A549 (cell line): Measurements from ENCODE around the gene CNTNAP5. TPM values are rescaled to one million over a fixed set of nuclear protein-coding genes. Genes with fewer than 3 reads are reported as not detected.

Experiments
- ATAC-seq, 2 experiments: fragments of 200-7000 bp in 1 of 2; fragments of >200 bp in 1 of 2; cut with Nextera tagmentation in 1 of 2; cut with Tn5 transposase in 1 of 2; 3 replicates each; pipeline versions ENCODE4 v1.8.0 to v1.9.1; 2018 to 2020; ENCODE audit warnings: mild to moderate bottlenecking in 1 of 2, moderate library complexity in 1 of 2
- CTCF ChIA-PET: fragments of 300-600 bp; sonication (Branson Sonifier 250); formaldehyde crosslinking; extraction: SDS; loops from one replicate; lab custom pipeline; 2021; ENCODE audit warnings: antibody characterized with exemption, inconsistent platforms; lab: Yijun Ruan, JAX
- POLR2A ChIA-PET: fragments of 350-600 bp; formaldehyde crosslinking; extraction: SDS; loops from one replicate; lab custom pipeline; 2021; ENCODE audit warnings: antibody characterized with exemption, inconsistent platforms; lab: Yijun Ruan, JAX
- DNase-seq, 2 experiments: peaks; one replicate each; pipeline versions ENCODE4 v3.0.0 to v3.0.0-alpha.2; 2011 to 2016; ENCODE audit warnings: low read depth in 1 of 2, low spot score in 1 of 2
- FAIRE-seq: peaks from 2 replicates; lab custom pipeline; 2011; peaks lifted over from hg19 to GRCh38; lab: Jason Lieb, UNC
- H3K27ac ChIP-seq, 2 experiments: fragments of >200 bp; sonication (Bioruptor Twin); formaldehyde crosslinking; 3 replicates each; pipeline ENCODE4 v1.5.1; 2016 to 2017
- H3K4me1 ChIP-seq: fragments of >200 bp; sonication (Bioruptor Twin); formaldehyde crosslinking; 3 replicates; pipeline ENCODE4 v1.6.1; 2016
- H3K4me2 ChIP-seq: fragments of >200 bp; sonication (Bioruptor Twin); formaldehyde crosslinking; 3 replicates; pipeline ENCODE4 v1.6.1; 2016
- H3K4me3 ChIP-seq: fragments of >200 bp; sonication (Bioruptor Twin); formaldehyde crosslinking; 3 replicates; pipeline ENCODE4 v1.5.1; 2016
- H3K9me3 ChIP-seq: fragments of >200 bp; sonication (Bioruptor Twin); formaldehyde crosslinking; 3 replicates; pipeline ENCODE4 v1.6.1; 2016
- CBX2 ChIP-seq: fragments of 200-600 bp; sonication (generic); IDR thresholded peaks from 2 replicates; pipeline ENCODE4 v1.6.1; 2016; ENCODE audit warnings: low read depth, mild to moderate bottlenecking, borderline replicate concordance
- CBX8 ChIP-seq: fragments of 200-600 bp; sonication (generic); IDR thresholded peaks from 2 replicates; pipeline ENCODE4 v1.6.1; 2016
- CEBPB ChIP-seq, 2 experiments: fragments of >200 bp in 1 of 2; sonication (Bioruptor Twin) in 1 of 2; formaldehyde crosslinking in 1 of 2; IDR thresholded peaks; 2 replicates each; pipeline ENCODE4 v1.6.1; 2012 to 2016
- CHD2 ChIP-seq: fragments of 150-350 bp; IDR thresholded peaks from 2 replicates; pipeline ENCODE4 v1.6.1; 2014; ENCODE audit warnings: low read length; ENCODE audit not compliant: partially characterized antibody
- CHD4 ChIP-seq: fragments of 200-600 bp; sonication (generic); IDR thresholded peaks from 2 replicates; pipeline ENCODE4 v1.6.1; 2016; ENCODE audit warnings: antibody characterized with exemption, mild to moderate bottlenecking, borderline replicate concordance
- E2F6 ChIP-seq: IDR thresholded peaks from 2 replicates; pipeline ENCODE4 v1.6.1; 2012; ENCODE audit warnings: low read depth, borderline replicate concordance
- ESRRA ChIP-seq: fragments of 150-350 bp; IDR thresholded peaks from 2 replicates; pipeline ENCODE4 v1.6.1; 2014; ENCODE audit warnings: mild to moderate bottlenecking, low read length, borderline replicate concordance
- FOSB ChIP-seq: fragments of 250-450 bp; sonication (Bioruptor Pico); IDR thresholded peaks from 2 replicates; pipeline ENCODE4 v1.5.0; 2020; ENCODE audit warnings: mild to moderate bottlenecking, moderate library complexity
- FOSL2 ChIP-seq, 2 experiments: fragments of 450-650 bp in 1 of 2; fragments of >200 bp in 1 of 2; sonication (Bioruptor Twin) in 1 of 2; formaldehyde crosslinking; IDR thresholded peaks; 2 replicates each; pipeline versions ENCODE4 v1.5.0 to v1.6.1; 2016 to 2020; ENCODE audit warnings: mild to moderate bottlenecking in 1 of 2, moderate library complexity in 1 of 2
- HMGXB4 ChIP-seq: fragments of 250-450 bp; sonication (Bioruptor Pico); IDR thresholded peaks from 2 replicates; pipeline ENCODE4 v1.5.0; 2021; ENCODE audit warnings: mild to moderate bottlenecking, moderate library complexity, borderline replicate concordance
- HOXB13 ChIP-seq: fragments of 250-450 bp; sonication (Bioruptor Pico); IDR thresholded peaks from 2 replicates; pipeline ENCODE4 v1.5.0; 2020; ENCODE audit warnings: low read depth, mild to moderate bottlenecking, moderate library complexity
- HOXB5 ChIP-seq: fragments of 250-450 bp; sonication (Bioruptor Pico); IDR thresholded peaks from 2 replicates; pipeline ENCODE4 v1.5.0; 2020; ENCODE audit warnings: mild to moderate bottlenecking, moderate library complexity
- JUN ChIP-seq, 2 experiments: fragments of >200 bp; sonication (Bioruptor Twin); formaldehyde crosslinking; IDR thresholded peaks; 2 replicates in 1 of 2; 3 replicates in 1 of 2; pipeline ENCODE4 v1.6.1; 2016 to 2017
- KDM5A ChIP-seq: fragments of 200-600 bp; sonication (generic); IDR thresholded peaks from 2 replicates; pipeline ENCODE4 v1.6.1; 2016; ENCODE audit warnings: antibody characterized with exemption, mild to moderate bottlenecking
- MAFK ChIP-seq: fragments of 450-650 bp; IDR thresholded peaks from 2 replicates; pipeline ENCODE4 v1.6.1; 2014; ENCODE audit not compliant: partially characterized antibody
- MYC ChIP-seq: IDR thresholded peaks from 2 replicates; pipeline ENCODE4 v1.6.1; 2012; ENCODE audit warnings: mild to moderate bottlenecking, inconsistent platforms, low read length, improper control_type of control experiment, borderline replicate concordance
- NFE2L2 ChIP-seq: fragments of 150-350 bp; conservative IDR thresholded peaks from 2 replicates; pipeline ENCODE4 v1.6.1; 2014; ENCODE audit warnings: low read length
- POLR2AphosphoS2 ChIP-seq: conservative IDR thresholded peaks from 2 replicates; pipeline ENCODE4 v1.6.1; 2012; ENCODE audit warnings: low read length, improper control_type of control experiment, inconsistent platforms
- RAD21 ChIP-seq, 2 experiments: fragments of >200 bp in 1 of 2; sonication (Bioruptor Twin) in 1 of 2; formaldehyde crosslinking in 1 of 2; IDR thresholded peaks in 1 of 2; conservative IDR thresholded peaks in 1 of 2; 2 replicates in 1 of 2; 3 replicates in 1 of 2; pipeline ENCODE4 v1.6.1; 2012 to 2018; ENCODE audit warnings: inconsistent platforms in 1 of 2
- RCOR1 ChIP-seq: fragments of 150-350 bp; IDR thresholded peaks from 2 replicates; pipeline ENCODE4 v1.6.1; 2014; ENCODE audit warnings: antibody characterized with exemption, low read length, low read depth
- RNF2 ChIP-seq: fragments of 200-600 bp; sonication (generic); IDR thresholded peaks from 2 replicates; pipeline ENCODE4 v1.6.1; 2016; ENCODE audit warnings: low read depth, mild to moderate bottlenecking, antibody characterized with exemption, moderate library complexity, borderline replicate concordance
- SMC3 ChIP-seq: fragments of >200 bp; sonication (Bioruptor Twin); formaldehyde crosslinking; IDR thresholded peaks from 3 replicates; pipeline ENCODE4 v1.6.1; 2018; ENCODE audit warnings: inconsistent platforms
- ZC3H11A ChIP-seq: fragments of 450-650 bp; IDR thresholded peaks from 2 replicates; pipeline ENCODE4 v1.6.1; 2014; ENCODE audit warnings: antibody characterized with exemption, mild to moderate bottlenecking
- ZFP36 ChIP-seq: fragments of 450-650 bp; IDR thresholded peaks from 2 replicates; pipeline ENCODE4 v1.6.1; 2014; ENCODE audit warnings: borderline replicate concordance; ENCODE audit not compliant: partially characterized antibody
- WGBS: methylation state at CpG from one replicate; pipeline ENCODE4 v1.1.6; 2017; ENCODE audit errors: missing lambda C conversion rate; 5-methylcytosine and 5-hydroxymethylcytosine counted together
- polyA plus RNA-seq, 4 experiments: library from polyadenylated mRNA; depleted of rRNA in 3 of 4; stranded (reverse); fragments of >200 nt; fragmentation: RNase III in 1 of 4; extraction: RNeasy Plus Mini Kit Qiagen cat#74134 plus additional on column Dnase treatment in 1 of 4; gene quantifications; 2 replicates in 3 of 4; 3 replicates in 1 of 4; pipeline ENCODE4 v1.2.3, GENCODE V29; 2011 to 2017
- TF ChIP-seq, protein P1 (sequence below): fragments of 250-450 bp; sonication (Bioruptor Pico); IDR thresholded peaks from 2 replicates; pipeline ENCODE4 v1.5.0; 2020; ENCODE audit warnings: low read depth, mild to moderate bottlenecking, moderate library complexity

The CNTNAP5 gene
- polyA plus RNA-seq, 2 of the 4 experiments (the other 2 are of a cell fraction), result not detected

- ATAC-seq (no peak), FAIRE-seq (no peak), DNase-seq (no peak)
- H3K4me1 ChIP-seq, result no peaks in the 10 kb centered on the region
- WGBS, result 2% methylated on average over 1 of the region's 1 CpG
- CTCF ChIA-PET, result no interaction called here
- no peak overlapping the region for H3K4me3 ChIP-seq
- H3K4me2 ChIP-seq, result no peak overlapping the region
- H3K27ac ChIP-seq, result no peak overlapping the region
- H3K9me3 ChIP-seq, result no peaks in the 10 kb centered on the region
- POLR2A ChIA-PET, result no interaction called here
- TF ChIP-seq SMC3 (no peak), RNF2 (no peak), CEBPB (IDR thresholded peaks at IDR 0.05) (no peak), KDM5A (no peak), POLR2AphosphoS2 (no peak), ZFP36 (no peak), CHD2 (no peak), MAFK (no peak), MYC (no peak)
- TF ChIP-seq, protein P1, sequence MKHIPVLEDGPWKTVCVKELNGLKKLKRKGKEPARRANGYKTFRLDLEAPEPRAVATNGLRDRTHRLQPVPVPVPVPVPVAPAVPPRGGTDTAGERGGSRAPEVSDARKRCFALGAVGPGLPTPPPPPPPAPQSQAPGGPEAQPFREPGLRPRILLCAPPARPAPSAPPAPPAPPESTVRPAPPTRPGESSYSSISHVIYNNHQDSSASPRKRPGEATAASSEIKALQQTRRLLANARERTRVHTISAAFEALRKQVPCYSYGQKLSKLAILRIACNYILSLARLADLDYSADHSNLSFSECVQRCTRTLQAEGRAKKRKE (CRISPR knock-in tag), result no peak
Observed at GRCh38 chr2:124272261-124272841, 247.3 kb downstream of the CNTNAP5 start.

- ChIA-PET POLR2A (no interaction called here), CTCF (no interaction called here)
- Histone ChIP-seq H3K4me3 (no peak overlapping the region), H3K4me2 (no peak overlapping the region), H3K9me3 (no peaks in the 10 kb centered on the region), H3K4me1 (no peaks in the 10 kb centered on the region), H3K27ac (no peak overlapping the region)
- 10% methylated on average over 10 of the region's 10 CpGs for WGBS
- no peak for FAIRE-seq
- no peak for ATAC-seq
- peak in 1 of 2 experiments; percentile 16 for DNase-seq
- no peak for TF ChIP-seq KDM5A
- no peak for TF ChIP-seq FOSL2 (IDR thresholded peaks at IDR 0.05)
- TF ChIP-seq FOSL2 (CRISPR knock-in tag; IDR thresholded peaks at IDR 0.05), result no peak
- TF ChIP-seq RAD21 (conservative IDR thresholded peaks at IDR 0.05 in 1 of 2, IDR thresholded peaks at IDR 0.05 in 1 of 2), result no peak
- no peak for TF ChIP-seq RCOR1
- no peak for TF ChIP-seq E2F6
- TF ChIP-seq ESRRA, result no peak
- no peak for TF ChIP-seq HOXB5
- no peak for TF ChIP-seq CBX2
- no peak for TF ChIP-seq HOXB13 (CRISPR knock-in tag)
- no peak for TF ChIP-seq HMGXB4 (CRISPR knock-in tag)
- no peak for TF ChIP-seq JUN (IDR thresholded peaks at IDR 0.05)
- no peak for TF ChIP-seq CBX8
- TF ChIP-seq ZC3H11A, result no peak
Observed at GRCh38 chr2:124281541-124281940, 256.5 kb downstream of the CNTNAP5 start.

DNA sequence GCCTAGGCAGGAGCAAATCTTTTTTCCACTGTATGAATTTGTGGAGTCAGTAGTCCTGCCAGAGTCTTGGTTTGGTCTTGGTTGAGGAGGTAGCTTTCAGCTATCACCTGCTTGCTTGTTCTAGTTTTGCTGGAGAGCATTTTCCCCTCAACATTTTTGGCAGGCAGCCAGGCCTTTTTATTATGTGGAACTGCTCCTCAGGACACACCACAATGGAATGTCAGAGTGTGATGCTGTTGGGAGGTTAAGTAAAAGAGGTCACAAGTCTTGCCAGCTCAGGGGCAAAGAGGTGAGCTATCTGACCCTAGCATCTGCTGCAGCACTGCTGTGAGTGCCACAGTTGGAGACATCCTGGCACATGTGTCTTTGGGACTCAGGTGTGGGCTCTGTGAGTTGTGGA is 258.0 kb downstream of the CNTNAP5 start:
- no peak for TF ChIP-seq POLR2AphosphoS2
- TF ChIP-seq FOSB (CRISPR knock-in tag), result no peak
- TF ChIP-seq CHD4, result no peak
- no peak for TF ChIP-seq NFE2L2
- CTCF ChIA-PET, result no interaction called here
- Histone ChIP-seq H3K27ac (no peak overlapping the region), H3K9me3 (no peaks in the 10 kb centered on the region), H3K4me3 (no peak overlapping the region), H3K4me2 (no peak overlapping the region), H3K4me1 (no peaks in the 10 kb centered on the region)
- DNase-seq (no peak), ATAC-seq (no peak), FAIRE-seq (no peak)
- POLR2A ChIA-PET, result no interaction called here
